Stimulated activated CD4-positive, alpha-beta T cell treated with anti-CD3 and anti-CD28 coated beads, Interleukin-15, amount 100 ng/mL, for 1 hour (primary cell): Measurements from ENCODE around the gene TAF1.
"Not testable (repeated sequence)": the region's sequence is repeated elsewhere in the genome, so short reads cannot be mapped to it uniquely, and the experiment has no call there.

ENCODE experiments used
- DNase-seq, 2 donors: peaks; one replicate each; pipeline ENCODE4 v3.0.0-alpha.2; 2020; ENCODE audit warnings: low read depth in 1 of 2, low spot score in 1 of 2

The TAF1 gene, protein sequence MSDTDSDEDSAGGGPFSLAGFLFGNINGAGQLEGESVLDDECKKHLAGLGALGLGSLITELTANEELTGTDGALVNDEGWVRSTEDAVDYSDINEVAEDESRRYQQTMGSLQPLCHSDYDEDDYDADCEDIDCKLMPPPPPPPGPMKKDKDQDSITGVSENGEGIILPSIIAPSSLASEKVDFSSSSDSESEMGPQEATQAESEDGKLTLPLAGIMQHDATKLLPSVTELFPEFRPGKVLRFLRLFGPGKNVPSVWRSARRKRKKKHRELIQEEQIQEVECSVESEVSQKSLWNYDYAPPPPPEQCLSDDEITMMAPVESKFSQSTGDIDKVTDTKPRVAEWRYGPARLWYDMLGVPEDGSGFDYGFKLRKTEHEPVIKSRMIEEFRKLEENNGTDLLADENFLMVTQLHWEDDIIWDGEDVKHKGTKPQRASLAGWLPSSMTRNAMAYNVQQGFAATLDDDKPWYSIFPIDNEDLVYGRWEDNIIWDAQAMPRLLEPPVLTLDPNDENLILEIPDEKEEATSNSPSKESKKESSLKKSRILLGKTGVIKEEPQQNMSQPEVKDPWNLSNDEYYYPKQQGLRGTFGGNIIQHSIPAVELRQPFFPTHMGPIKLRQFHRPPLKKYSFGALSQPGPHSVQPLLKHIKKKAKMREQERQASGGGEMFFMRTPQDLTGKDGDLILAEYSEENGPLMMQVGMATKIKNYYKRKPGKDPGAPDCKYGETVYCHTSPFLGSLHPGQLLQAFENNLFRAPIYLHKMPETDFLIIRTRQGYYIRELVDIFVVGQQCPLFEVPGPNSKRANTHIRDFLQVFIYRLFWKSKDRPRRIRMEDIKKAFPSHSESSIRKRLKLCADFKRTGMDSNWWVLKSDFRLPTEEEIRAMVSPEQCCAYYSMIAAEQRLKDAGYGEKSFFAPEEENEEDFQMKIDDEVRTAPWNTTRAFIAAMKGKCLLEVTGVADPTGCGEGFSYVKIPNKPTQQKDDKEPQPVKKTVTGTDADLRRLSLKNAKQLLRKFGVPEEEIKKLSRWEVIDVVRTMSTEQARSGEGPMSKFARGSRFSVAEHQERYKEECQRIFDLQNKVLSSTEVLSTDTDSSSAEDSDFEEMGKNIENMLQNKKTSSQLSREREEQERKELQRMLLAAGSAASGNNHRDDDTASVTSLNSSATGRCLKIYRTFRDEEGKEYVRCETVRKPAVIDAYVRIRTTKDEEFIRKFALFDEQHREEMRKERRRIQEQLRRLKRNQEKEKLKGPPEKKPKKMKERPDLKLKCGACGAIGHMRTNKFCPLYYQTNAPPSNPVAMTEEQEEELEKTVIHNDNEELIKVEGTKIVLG (N-terminal part only)

DNA sequence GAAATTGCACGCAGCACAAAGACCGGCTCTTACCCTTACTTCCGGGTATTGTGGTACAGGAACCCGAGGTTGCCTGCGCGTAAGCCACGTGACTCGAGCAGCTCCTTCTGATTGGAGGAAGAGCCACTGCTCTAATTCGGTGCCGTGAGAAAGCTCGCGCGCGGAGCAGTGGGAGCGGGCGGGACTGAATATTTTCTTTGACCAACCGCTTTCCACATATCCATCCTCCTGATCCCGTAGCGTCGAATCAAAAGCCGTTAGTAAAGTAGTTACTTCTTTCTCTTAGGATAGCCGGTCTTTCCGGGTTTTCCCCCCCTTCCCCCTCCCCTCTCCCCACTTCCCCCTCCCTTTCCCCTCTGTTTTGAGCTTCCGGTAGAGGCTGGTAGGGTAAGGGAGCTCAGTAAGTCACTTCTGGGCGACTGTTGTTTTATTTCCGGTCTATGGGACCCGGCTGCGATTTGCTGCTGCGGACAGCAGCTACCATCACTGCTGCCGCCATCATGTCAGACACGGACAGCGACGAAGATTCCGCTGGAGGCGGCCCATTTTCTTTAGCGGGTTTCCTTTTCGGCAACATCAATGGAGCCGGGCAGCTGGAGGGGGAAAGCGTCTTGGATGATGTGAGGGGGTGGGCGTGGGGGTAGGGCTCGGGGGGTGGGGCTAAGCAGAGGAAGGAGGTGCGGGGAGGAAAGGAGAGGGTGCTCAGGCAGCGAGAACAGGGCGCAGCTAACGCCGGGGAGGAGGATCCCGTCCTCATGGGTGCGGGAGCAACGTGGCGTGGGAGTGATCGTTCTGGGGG lies at the start of gene TAF1:
TAF1 (plus strand) TSS at position 483 of the 799 bp plus-strand sequence; CDS start at position 501, 18 bp downstream.
- DNase-seq, result peak; percentile 74 to 77

DNA sequence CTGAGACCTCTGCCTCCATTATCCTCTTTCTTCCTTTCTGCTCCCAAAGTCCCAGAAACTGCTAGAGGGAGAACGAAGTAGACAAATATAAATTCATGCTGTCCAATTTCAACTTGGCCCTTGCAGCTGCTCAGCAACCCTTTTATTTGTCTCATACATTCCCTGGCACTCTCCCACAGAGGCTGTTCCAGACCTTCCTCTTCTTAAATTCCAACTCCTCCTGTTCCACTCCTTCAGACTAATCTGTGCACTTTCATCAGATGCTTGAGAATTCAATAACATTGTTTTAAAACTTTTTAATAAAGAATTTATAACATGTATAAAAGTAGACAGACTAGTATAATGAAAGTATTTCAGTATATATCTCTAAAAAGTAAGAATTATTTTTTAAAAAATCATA lies 49.2 kb upstream of the TAF1 start:
- DNase-seq, result not testable (repeated sequence)

DNA sequence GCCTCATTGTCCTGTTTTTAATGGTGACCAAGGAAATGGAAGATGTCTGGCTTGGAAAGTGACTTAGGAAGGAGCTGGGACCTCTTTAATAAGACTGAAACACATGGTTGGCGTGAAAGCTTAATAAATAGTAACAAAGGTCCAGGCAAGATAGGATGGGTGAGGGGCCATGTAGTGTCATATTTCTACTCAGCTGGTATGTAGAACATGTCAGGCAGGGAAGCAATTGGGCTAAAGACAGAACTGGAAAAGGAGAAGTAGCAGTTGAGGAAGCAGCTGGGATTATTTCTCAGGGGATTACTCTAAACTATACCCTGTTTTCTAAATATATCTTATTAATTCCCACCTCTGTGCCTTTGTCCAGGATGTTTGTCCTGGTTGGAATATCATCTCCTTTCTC lies 46.0 kb upstream of the TAF1 start:
- DNase-seq, result no peak

DNA sequence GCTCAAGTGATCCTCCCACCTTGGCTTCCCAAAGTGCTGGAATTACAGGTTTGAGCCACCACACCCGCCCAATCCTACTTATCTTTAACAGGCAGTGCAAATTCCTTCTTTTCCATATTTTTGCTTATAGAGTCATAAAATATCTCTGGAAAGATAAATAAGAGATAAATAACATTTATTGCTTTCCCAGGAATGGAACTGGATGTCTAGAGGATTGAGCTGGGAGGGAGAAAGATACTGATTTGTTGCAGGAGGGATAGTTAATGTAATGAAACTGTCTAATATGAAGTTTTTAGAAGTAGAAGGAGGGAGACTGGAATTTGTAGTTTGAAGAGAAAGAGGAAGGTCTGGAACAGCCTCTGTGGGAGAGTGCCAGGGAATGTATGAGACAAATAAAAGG lies 44.4 kb upstream of the TAF1 start:
- no peak for DNase-seq

DNA sequence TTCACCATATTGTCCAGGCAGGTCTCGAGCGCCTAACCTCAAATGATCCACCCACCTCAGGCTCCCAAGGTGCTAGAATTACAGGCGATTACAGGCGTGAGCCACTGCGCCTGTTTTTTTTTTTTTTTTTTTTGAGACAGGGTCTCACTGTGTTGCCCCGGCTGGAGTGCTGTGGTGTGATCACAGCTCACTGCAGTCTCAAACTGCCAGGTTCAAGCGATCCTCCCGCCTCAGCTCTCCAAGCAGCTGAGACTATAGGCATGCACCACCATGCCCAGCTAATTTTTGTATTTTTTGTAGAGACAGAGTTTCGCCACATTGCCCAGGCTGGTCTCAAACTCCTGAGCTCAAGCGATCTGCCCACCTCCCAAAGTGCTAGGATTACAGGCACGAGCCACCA lies 41.7 kb upstream of the TAF1 start:
- DNase-seq, result not testable (repeated sequence)

DNA sequence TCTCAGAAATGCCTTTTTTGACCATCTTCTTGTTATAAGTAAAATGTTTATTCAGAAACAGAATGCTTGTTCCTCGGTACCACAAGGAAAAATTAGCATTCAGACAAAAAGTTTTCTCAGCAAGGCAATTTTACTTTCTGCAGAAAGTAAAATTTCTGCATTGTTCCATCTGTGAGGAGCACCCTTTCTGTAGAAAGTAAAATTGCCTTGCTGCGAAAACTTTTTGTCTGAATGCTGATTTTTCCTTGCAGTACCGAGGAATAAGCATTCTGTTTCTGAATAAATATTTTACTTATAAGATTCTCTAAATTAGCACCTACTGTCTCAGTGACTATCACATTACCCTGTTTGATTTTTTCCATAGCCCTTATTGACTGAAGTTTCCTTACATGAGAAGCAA lies 39.8 kb upstream of the TAF1 start:
- DNase-seq, result no peak

DNA sequence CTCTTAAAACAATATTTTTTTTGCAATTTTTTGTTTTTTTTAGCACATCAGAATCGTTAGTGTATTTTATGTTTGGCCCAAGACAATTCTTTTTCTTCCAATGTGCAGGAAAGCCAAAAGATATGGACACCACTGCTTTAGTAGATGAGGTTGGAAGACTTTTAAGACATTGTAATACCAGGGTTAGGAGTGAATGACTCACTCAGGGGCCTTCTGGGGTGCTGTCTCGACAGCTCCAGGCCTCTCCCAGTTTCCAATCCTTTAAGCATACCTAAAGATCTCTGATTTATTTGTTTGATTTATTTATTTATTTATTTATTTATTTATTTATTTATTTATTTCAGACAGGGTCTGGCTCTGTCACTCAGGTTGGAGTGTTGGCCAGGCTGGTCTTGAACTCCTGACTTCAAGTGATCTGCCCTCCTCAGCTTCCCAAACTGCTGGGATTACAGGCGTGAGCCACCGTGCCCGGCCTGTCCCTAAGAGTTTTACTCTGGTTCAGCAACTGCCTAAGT lies 16.9 kb upstream of the TAF1 start:
- DNase-seq, result not testable (repeated sequence)

DNA sequence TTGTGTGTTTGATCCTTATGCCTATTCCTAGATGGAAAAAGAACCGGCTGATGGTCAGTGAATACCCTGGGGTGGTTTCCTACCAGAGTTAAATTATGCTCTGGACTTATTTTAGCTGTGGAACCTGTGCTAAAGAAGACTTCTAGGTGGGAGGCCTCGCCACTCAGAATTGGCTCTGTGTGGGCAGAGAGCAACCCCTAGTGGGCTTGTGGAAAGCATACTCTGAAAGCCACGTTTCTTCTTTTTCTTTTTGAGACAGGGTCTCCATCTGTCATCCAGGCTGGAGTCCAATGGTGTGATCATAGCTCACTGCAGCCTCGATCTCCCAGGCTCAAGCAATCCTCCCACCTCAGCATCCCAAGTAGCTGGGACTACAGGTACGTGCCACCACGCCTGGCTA lies 16.3 kb upstream of the TAF1 start:
- not testable (repeated sequence) for DNase-seq

DNA sequence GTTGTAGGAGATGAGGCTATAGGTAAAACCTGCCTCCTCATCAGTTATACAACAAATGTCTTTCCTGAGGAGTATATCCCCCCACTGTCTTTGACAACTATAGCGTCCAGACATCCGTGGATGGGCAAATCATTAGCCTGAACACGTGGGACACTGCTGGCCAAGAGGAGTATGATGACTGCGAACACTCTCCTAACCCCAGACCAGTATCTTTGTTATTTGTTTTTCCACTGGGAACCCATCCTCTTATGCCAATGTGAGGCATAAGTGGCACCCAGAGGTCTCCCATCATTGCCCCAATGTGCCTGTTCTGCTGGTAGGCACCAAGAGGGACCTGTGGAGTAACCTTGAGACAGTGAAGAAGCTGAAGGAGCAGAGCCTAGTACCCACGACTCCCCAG lies 13.7 kb upstream of the TAF1 start:
- DNase-seq, result not testable (repeated sequence)

DNA sequence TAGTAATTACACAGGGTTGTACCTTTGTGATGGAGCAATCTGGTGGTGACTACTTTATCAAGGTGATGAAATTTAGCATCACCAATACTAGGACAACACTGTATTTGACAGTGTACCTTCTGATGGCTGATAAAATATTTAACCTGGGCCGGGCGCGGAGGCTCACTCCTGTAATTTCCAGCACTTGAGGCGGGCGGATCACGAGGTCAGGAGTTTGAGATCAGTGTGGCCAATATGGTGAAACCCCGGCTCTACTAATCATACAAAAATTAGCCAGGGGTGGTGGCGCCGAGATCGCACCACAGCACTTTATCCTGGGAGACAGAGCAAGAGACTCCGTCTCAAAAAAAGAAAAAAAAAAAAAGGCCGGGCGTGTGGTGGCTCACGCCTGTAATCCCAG lies 1.9 kb upstream of the TAF1 start:
- no peak for DNase-seq

DNA sequence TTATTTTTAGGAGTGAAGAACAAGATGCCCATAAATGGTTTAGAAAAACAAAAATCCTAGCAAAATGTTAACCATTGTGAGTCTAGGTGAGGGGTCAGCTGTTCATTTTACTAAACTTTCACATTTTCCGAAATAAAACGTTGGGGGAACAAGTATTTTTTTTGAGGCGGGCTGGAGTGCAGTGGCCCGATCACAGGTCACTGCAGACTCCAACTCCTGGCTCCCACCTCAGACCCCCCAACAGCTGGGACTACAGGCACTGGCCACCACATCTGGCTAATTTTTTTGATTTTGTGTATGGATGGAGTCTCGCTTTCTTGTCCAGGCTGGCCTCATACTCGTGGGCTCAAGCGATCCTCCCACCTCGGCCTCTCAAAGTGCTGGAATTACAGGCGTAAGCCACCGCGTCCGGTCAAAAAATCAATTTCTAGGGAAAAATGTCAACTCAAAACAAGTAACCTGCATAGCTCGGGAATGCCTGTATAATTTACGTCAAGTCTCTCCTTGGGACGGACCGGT lies 742 bp upstream of the TAF1 start:
- no peak for DNase-seq

DNA sequence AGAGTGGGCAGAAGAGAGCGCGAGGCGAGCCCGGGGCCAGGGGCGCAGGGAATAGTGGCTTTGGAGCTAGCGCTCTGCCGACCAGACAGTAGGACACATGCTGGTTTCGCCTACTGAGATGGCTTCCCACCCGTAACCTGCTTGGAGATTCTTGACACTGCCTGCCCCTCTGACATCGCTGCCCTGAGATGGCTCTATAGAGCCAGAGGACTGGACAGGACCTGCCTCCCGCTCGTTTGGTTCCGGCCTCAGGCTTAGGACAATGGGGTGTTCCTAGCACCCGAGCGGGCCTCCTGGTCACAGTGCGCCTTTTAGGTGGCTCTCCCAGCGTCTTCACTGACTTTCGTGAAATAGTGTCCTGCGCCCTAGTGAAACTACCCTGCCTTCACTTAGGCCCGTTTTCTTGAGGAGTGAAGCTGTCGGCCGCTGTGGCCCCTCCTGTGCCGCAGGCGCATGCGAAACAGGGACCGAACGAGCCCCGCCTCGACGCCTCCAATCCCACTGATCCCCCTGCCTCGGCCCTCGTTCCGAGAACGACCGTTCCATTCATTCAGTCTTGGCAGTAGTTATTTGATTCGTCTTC lies 608 bp downstream of the TAF1 start:
- peak in 1 of 2 donors; percentile 2 for DNase-seq

DNA sequence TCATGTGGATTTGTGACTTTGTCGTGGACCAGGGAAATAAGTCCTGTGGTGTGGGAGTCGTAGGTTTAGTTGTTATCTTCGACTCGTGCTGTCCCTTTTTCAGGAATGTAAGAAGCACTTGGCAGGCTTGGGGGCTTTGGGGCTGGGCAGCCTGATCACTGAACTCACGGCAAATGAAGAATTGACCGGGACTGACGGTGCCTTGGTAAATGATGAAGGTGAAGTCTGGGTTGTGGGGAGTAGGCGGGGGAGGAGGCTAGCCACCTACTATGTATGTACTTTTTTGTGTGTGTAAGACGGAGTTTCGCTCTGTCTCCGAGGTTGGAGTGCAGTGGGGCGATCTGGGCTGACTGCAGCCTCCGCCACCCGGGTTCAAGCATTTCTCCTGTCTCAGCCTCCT lies 1.2 kb downstream of the TAF1 start:
- no peak for DNase-seq

DNA sequence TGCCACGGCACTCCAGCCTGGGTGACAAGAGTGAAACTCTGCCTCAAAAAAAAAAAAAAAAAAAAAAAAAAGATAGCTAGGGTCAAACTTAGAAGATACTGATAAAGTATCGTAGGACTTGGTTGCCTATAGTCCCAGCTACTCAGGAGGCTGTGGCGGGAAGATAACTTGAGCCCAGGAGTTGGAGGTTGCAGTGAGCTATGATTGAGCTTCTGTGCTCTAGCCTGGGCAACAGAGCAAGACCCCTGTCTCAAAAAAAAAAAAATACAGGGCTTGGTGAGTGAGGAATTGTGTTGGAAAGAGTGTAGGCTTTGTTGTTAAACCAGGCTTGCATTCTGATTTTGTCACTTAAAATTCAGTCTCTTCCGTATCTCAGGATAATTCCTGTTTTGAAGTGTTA lies 6.2 kb downstream of the TAF1 start:
- DNase-seq, result no peak

DNA sequence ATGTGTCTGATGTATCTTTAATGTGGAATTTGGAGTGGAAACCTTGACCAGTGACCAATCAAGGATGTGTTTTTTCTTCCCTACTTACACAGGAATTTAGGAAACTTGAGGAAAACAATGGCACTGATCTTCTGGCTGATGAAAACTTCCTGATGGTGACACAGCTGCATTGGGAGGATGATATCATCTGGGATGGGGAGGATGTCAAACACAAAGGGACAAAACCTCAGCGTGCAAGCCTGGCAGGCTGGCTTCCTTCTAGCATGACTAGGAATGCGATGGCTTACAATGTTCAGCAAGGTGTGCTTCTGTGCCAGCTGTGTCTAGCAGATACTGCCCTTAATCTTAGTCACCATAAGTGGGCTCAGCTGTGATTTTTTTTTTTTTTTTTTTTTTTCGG lies 12.6 kb downstream of the TAF1 start:
- no peak for DNase-seq

DNA sequence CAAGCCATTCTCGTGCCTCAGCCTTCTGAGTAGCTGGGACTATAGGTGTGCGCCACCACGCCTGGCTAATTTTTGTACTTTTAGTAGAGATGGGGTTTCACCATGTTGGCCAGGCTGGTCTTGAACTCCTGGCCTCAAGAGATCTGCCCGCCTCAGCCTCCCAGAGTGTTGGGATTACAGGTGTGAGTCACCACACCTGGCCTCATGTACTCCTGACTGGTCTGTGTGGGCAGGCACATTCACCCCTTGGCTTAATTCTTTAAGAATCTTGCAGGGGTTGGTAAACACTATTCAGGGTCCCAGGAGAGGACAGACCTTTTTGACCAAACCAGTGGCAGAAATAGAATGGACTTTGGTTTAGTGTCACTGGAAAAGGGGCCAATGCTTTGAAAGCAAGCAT lies 25.6 kb downstream of the TAF1 start:
- DNase-seq, result not testable (repeated sequence)

DNA sequence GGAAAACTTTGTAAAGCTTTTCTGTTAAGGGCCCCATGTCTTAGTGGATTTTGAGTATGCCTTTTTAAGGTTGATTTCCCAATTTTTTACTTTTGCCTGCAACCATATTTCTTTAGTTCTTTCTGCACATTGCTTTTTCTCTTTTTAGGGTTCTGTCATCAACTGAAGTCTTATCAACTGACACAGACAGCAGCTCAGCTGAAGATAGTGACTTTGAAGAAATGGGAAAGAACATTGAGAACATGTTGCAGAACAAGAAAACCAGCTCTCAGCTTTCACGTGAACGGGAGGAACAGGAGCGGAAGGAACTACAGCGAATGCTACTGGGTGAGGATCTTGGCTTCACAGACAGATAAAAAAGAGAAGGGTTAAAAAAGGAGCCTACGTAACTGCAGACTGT lies 27.8 kb downstream of the TAF1 start:
- DNase-seq, result no peak

DNA sequence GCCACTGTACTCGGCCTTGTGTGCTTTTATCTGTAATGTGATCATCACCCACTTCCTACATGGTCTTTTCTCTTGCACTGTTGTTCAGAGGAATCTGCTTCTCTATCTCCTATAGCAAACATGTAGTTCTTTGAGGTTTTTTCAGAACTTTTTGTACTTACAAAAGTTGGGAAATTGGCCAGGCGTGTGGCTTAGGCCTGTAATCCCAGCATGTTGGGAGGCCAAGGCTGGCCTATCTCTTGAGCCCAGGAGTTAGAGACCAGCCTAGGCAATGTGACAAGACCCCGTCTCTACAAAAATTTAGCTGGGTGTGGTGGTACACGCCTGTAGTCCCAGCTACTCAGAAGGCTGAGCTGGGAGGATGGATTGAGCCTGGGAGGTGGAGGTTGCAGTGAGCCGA lies 30.4 kb downstream of the TAF1 start:
- DNase-seq, result no peak

DNA sequence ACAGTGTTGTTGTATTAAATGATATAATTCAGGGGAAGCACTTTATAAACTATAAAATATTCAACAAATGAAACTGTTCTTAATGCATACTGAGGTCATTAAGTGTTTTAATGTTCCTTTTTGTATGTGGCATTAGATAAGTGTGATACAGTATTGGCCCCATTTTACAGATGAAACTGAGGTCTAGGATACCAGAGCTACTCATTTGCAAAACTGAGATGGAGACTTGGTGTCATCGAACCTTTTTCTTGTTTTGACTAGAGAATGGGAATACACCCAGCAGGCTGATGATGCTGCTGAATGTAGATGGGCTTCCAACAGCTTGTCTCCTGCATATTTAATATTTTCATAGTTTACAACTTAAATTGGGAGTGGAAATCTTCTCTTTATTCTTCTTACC lies 34.6 kb downstream of the TAF1 start:
- no peak for DNase-seq

DNA sequence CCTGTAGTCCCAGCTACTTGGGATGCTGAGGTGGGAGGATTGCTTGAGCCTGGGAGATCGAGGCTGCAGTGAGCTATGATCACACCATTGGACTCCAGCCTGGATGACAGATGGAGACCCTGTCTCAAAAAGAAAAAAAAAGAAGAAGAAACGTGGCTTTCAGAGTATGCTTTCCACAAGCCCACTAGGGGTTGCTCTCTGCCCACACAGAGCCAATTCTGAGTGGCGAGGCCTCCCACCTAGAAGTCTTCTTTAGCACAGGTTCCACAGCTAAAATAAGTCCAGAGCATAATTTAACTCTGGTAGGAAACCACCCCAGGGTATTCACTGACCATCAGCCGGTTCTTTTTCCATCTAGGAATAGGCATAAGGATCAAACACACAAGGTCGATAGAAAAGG lies 50.1 kb downstream of the TAF1 start:
- DNase-seq, result not testable (repeated sequence)
